Uterus (tissue), 4 donors: ENCODE data around the gene ASIC1. TPM values are rescaled to one million over a fixed set of nuclear protein-coding genes. Genes with fewer than 3 reads are reported as not detected.

ENCODE experiments used
- DNase-seq, 2 donors: peaks; one replicate each; pipeline ENCODE4 v3.0.0-alpha.2; 2019 to 2020
- H3K27ac ChIP-seq, 2 donors: fragments of 200-600 bp; sonication (generic); 1 replicate in 1 of 2; 2 replicates in 1 of 2; pipeline ENCODE4 v1.5.1; 2016 to 2018
- H3K27me3 ChIP-seq, 2 donors: fragments of 200-600 bp; sonication (generic); one replicate each; pipeline ENCODE4 v1.5.1; 2018 to 2019; ENCODE audit warnings: control low read depth in 1 of 2
- H3K36me3 ChIP-seq, 2 donors: fragments of 200-600 bp; sonication (generic); one replicate each; pipeline ENCODE4 v1.5.1; 2019; ENCODE audit warnings: control low read depth in 1 of 2
- H3K4me1 ChIP-seq, 2 donors: fragments of 200-600 bp; sonication (generic); one replicate each; pipeline ENCODE4 v1.5.1; 2018 to 2019; ENCODE audit warnings: control low read depth in 1 of 2
- H3K4me3 ChIP-seq, 2 donors: fragments of 200-600 bp; sonication (generic); 1 replicate in 1 of 2; 2 replicates in 1 of 2; pipeline ENCODE4 v1.5.1; 2018 to 2019; ENCODE audit warnings: mild to moderate bottlenecking in 1 of 2
- H3K9me3 ChIP-seq, 2 donors: fragments of 200-600 bp; sonication (generic); one replicate each; pipeline ENCODE4 v1.5.1; 2019; ENCODE audit warnings: control low read depth in 1 of 2
- POLR2A ChIP-seq, 2 donors: fragments of 450-650 bp; IDR thresholded peaks; one replicate each; pipeline ENCODE4 v1.6.1; 2016; ENCODE audit warnings: antibody characterized with exemption in 2 of 2, mild to moderate bottlenecking in 1 of 2, moderate library complexity in 1 of 2
- intact Hi-C: fragments of 100-400 bp; cut with DNase I; formaldehyde crosslinking; loops from one replicate; pipeline ENCODE4 v1.15.1; 2023; ENCODE audit warnings: low total_unique reads
- total RNA-seq, 4 donors: library from RNA; depleted of rRNA in 3 of 4; stranded (reverse); fragments of >200 nt in 3 of 4; gene quantifications; one replicate each; pipeline versions ENCODE4 v1.1.0 to v1.2.4, GENCODE V29; 2014 to 2023
- TF ChIP-seq, protein P1 (sequence below), 4 experiments: fragments of 200-600 bp in 2 of 4; fragments of 450-650 bp in 2 of 4; sonication (generic) in 2 of 4; IDR thresholded peaks; one replicate each; pipeline ENCODE4 v1.5.1; 2016 to 2019; ENCODE audit warnings: antibody characterized with exemption in 4 of 4, mild to moderate bottlenecking in 2 of 4, moderate library complexity in 1 of 4
- donor health status: DM: yes; HTN: yes; CAD: no.

The ASIC1 gene
- total RNA-seq = 1 to 10 TPM in 2 of 4 donors, not detected in 2; 3.5 to 5.6 TPM

- H3K27ac ChIP-seq = peak within 1 kb of the TSS in 1 of 2 donors; percentile 51
- H3K27me3 ChIP-seq = no peaks in the 10 kb centered on the region
- H3K4me1 ChIP-seq = peaks cover 0 to 6% of the 10 kb centered on the region in 2 donors
- peak in 1 of 2 donors; percentile 14 for TF ChIP-seq POLR2A (IDR thresholded peaks at IDR 0.05)
- TF ChIP-seq, protein P1, sequence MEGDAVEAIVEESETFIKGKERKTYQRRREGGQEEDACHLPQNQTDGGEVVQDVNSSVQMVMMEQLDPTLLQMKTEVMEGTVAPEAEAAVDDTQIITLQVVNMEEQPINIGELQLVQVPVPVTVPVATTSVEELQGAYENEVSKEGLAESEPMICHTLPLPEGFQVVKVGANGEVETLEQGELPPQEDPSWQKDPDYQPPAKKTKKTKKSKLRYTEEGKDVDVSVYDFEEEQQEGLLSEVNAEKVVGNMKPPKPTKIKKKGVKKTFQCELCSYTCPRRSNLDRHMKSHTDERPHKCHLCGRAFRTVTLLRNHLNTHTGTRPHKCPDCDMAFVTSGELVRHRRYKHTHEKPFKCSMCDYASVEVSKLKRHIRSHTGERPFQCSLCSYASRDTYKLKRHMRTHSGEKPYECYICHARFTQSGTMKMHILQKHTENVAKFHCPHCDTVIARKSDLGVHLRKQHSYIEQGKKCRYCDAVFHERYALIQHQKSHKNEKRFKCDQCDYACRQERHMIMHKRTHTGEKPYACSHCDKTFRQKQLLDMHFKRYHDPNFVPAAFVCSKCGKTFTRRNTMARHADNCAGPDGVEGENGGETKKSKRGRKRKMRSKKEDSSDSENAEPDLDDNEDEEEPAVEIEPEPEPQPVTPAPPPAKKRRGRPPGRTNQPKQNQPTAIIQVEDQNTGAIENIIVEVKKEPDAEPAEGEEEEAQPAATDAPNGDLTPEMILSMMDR (IDR thresholded peaks at IDR 0.05) = peak in 3 of 4 experiments; percentile 7 to 25 (median 24)
- peak; percentile 72 to 79 for DNase-seq
- no peaks in the 10 kb centered on the region for H3K36me3 ChIP-seq
- H3K4me3 ChIP-seq = peak within 1 kb of the TSS; percentile 34 to 69
- intact Hi-C loops = no loop called here
- H3K9me3 ChIP-seq = no peaks in the 10 kb centered on the region
These were observed at the start of gene ASIC1 for GRCh38 chr12:50057000-50057841. TSS of gene ASIC1 (plus strand) at chr12:50057596. CDS start at chr12:50058767, 1,171 bp downstream.

- DNase-seq = no peak
- Histone ChIP-seq H3K9me3 (no peaks in the 10 kb centered on the region), H3K4me3 (no peak overlapping the region), H3K27ac (no peak overlapping the region), H3K36me3 (no peaks in the 10 kb centered on the region), H3K27me3 (no peaks in the 10 kb centered on the region), H3K4me1 (no peaks in the 10 kb centered on the region)
- intact Hi-C loops = no loop called here
- no peak for TF ChIP-seq POLR2A (IDR thresholded peaks at IDR 0.05)
- TF ChIP-seq, protein P1 (IDR thresholded peaks at IDR 0.05) = no peak
These were observed 43.8 kb upstream of the ASIC1 start for GRCh38 chr12:50013361-50014147.

DNA sequence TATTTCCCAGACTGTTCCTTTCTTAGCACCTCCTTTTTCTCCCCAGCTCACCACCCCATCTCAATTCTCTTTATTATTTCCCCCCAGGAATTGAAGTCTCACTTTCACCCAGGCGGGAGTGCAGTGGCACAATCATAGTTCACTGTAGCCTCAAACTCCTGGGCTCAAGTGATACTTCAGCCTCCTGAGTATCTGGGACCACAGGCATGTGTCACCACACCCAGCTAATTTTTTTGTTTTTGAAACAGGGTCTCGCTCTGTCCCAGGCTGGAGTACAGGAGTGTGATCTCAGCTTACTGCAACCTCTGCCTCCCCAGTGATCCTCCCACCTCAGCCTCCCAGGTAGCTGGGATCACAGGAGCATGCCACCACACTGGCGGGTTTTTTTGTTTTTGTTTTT, 43.1 kb upstream of the ASIC1 start:
- intact Hi-C loops = no loop called here
- no peaks in the 10 kb centered on the region for H3K27me3 ChIP-seq

DNA sequence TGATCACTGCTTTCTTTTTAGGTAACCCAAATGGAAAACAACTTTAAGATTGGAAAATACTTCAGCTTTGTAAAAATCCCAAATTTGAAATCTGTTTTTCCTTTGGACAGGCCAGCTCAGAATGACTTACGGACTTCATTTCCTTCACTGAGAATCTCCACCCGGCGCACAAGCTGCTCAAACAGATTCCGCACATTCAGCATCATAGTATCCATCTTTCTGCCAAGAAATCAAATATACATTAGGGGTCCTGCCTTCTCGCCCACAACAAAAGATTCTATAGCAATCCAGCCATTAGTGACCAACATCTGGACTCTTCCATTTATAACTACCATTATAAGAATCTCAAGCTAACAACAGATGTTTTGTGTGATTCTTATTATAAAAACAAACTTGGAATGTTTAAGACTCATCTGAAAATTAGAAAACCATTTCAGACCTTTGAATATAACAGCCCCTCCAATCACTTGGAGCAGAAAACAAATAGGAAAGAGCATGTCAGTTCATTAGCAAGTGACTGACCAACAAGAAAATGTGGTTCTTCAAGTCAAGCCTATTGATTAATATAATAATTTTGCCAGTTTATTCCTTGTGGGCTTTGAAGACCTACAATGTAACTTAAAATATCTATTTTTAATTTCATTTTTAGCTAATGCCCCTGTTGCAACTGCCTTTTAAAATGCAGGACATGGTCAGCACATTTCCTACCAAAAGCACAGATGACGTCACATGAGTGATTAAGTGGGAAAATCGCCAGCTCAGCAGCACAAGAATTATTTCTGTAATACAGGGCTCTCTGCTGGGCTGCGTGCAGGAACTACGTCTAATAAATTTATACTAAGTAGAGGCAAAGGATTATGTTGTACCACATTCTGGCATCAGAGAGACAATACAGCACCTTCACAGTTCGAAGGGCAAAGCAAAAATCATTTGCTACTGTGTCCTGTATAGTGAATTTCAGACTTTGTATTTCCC, 40.6 kb upstream of the ASIC1 start:
- DNase-seq = peak; percentile 70 to 72
- no peaks in the 10 kb centered on the region for H3K4me1 ChIP-seq
- TF ChIP-seq, protein P1 (IDR thresholded peaks at IDR 0.05) = no peak
- TF ChIP-seq POLR2A (IDR thresholded peaks at IDR 0.05) = no peak
- peak overlapping the region in 1 of 2 donors; percentile 3 for H3K27ac ChIP-seq
- H3K9me3 ChIP-seq = no peaks in the 10 kb centered on the region
- no peaks in the 10 kb centered on the region for H3K27me3 ChIP-seq
- H3K4me3 ChIP-seq = no peak overlapping the region
- intact Hi-C loops = no loop called here
- H3K36me3 ChIP-seq = no peaks in the 10 kb centered on the region

More for the DNA sequence above, 43.1 kb upstream of the ASIC1 start:
- Histone ChIP-seq H3K27ac (no peak overlapping the region), H3K4me1 (no peaks in the 10 kb centered on the region), H3K36me3 (no peaks in the 10 kb centered on the region), H3K9me3 (no peaks in the 10 kb centered on the region), H3K4me3 (no peak overlapping the region)
- DNase-seq = no peak
- no peak for TF ChIP-seq POLR2A (IDR thresholded peaks at IDR 0.05)
- TF ChIP-seq, protein P1 (IDR thresholded peaks at IDR 0.05) = no peak
